Heart left ventricle (tissue), 16 donors: Measurements from ENCODE around the gene UFL1. TPM values are rescaled to one million over a fixed set of nuclear protein-coding genes. Genes with fewer than 3 reads are reported as not detected.

Experiments
- ATAC-seq, 4 donors: fragments of 200-7000 bp; cut with Tn5 transposase; one replicate each; pipeline ENCODE4 v1.9.1; 2020 to 2022; ENCODE audit warnings: moderate library complexity in 4 of 4, mild to moderate bottlenecking in 3 of 4, moderate number of reproducible peaks in 1 of 4
- DNase-seq, 5 donors: peaks; one replicate each; pipeline ENCODE4 v3.0.0-alpha.2; 2020
- H3K27ac ChIP-seq, 12 donors: fragments of 200-600 bp; sonication (generic) in 4 of 12; one replicate each; pipeline versions ENCODE4 v1.5.0 to v1.8.0; 2016 to 2022; ENCODE audit warnings: mild to moderate bottlenecking in 2 of 12
- H3K27me3 ChIP-seq, 9 donors: fragments of 200-600 bp; sonication (generic) in 2 of 9; one replicate each; pipeline versions ENCODE4 v1.5.1 to v1.8.0; 2016 to 2022; ENCODE audit warnings: mild to moderate bottlenecking in 3 of 9
- H3K36me3 ChIP-seq, 9 donors: fragments of 200-600 bp; sonication (generic) in 2 of 9; one replicate each; pipeline versions ENCODE4 v1.5.0 to v1.8.0; 2018 to 2022; ENCODE audit warnings: mild to moderate bottlenecking in 2 of 9
- H3K4me1 ChIP-seq, 12 donors: fragments of 200-600 bp; sonication (generic) in 4 of 12; one replicate each; pipeline versions ENCODE4 v1.5.0 to v1.8.0; 2016 to 2022; ENCODE audit warnings: mild to moderate bottlenecking in 3 of 12
- H3K4me3 ChIP-seq, 12 donors: fragments of 200-600 bp; sonication (generic) in 4 of 12; one replicate each; pipeline versions ENCODE4 v1.5.0 to v1.8.0; 2017 to 2022; ENCODE audit warnings: mild to moderate bottlenecking in 9 of 12, moderate library complexity in 4 of 12
- H3K9me3 ChIP-seq, 12 donors: fragments of 200-600 bp; sonication (generic) in 4 of 12; one replicate each; pipeline versions ENCODE4 v1.5.0 to v1.8.0; 2016 to 2022; ENCODE audit warnings: mild to moderate bottlenecking in 1 of 12
- POLR2A ChIP-seq, 2 donors: fragments of 450-650 bp; IDR thresholded peaks; one replicate each; pipeline ENCODE4 v1.6.1; 2017; ENCODE audit warnings: antibody characterized with exemption in 2 of 2, mild to moderate bottlenecking in 2 of 2, moderate library complexity in 2 of 2
- WGBS, 4 donors: extraction: QIAGEN DNeasy Blood & Tissue Kit in 2 of 4; methylation state at CpG; one replicate each; pipeline versions ENCODE4 v1.1.5 to v1.1.7; 2013 to 2018; 5-methylcytosine and 5-hydroxymethylcytosine counted together
- intact Hi-C, 10 donors: fragments of 100-400 bp; cut with DNase I; formaldehyde crosslinking; loops; one replicate each; pipeline versions ENCODE4 v1.11.1 to v1.14.2; 2022
- polyA plus RNA-seq, 2 donors: library from polyadenylated mRNA; stranded (reverse); fragments of 200-250 nt; gene quantifications; one replicate each; pipeline ENCODE4 v1.2.3, GENCODE V29; 2013
- total RNA-seq, 9 donors: library from RNA; depleted of rRNA in 2 of 9; stranded (reverse); fragments of >200 nt in 2 of 9; fragmentation: NEBNext Ultra II Directional in 3 of 9; extraction: Animal tissue kit (Norgen Biotek cat#: 25700) in 3 of 9; gene quantifications; one replicate each; pipeline versions ENCODE4 v1.1.0 to v1.2.4, GENCODE V29; 2016 to 2023
- TF ChIP-seq, protein P1 (sequence below), 12 donors: fragments of 200-600 bp; sonication (generic) in 4 of 12; IDR thresholded peaks; one replicate each; pipeline versions ENCODE4 v1.5.0 to v1.8.0; 2018 to 2022; ENCODE audit warnings: antibody characterized with exemption in 12 of 12, mild to moderate bottlenecking in 5 of 12
- donor health status: ischemic (EF 13 %, LVEDD 7.1; RV severe dilation, severe dysfunction).
- donor health status: healthy with polysubstance abuse.
- donor health status: DM: no; HTN: yes; CAD: no.
- donor health status: DM: no; HTN: no; CAD: no.
- donor health status: ischemic (EF 25% LVEDD 6.9; RV normal size, moderate dysfunction).
- donor health status: ischemic (EF 25% LVEDD 5.7; RV mildly dilated, moderate dysfunction).
- donor health status: healthy.
- donor health status: DM: yes; HTN: yes; CAD: no.
- donor health status: ischemic (EF 35%, LVEDD 5.7; RV mildly dilated, moderate dysfunction).
- donor health status: nonischemic (EF 11% LVEDD 7.7; RV severe dilation, severe dysfunction).
- donor health status: DM: yes; HTN: yes; CAD: no.
- donor health status: PGD.
- donor health status: ischemic (EF 29% LVEDD 5.4; RV normal size, mild dysfunction).
- donor health status: nonischemic (EF 23%, LVEDD 6.1; RV moderate dilation, normal function).

The UFL1 gene
- total and polyA plus RNA-seq, 11 donors: 10.3 to 30.3 (median 22.3) TPM

GRCh38 chr6:96520171-96521115, 1.2 kb upstream of the UFL1 start:
- Histone ChIP-seq H3K4me1 (peaks cover 0 to 31% (median 24%) of the 10 kb centered on the region in 12 donors), H3K36me3 (peaks cover 0 to 21% (median 16%) of the 10 kb centered on the region in 9 donors), H3K27me3 (no peaks in the 10 kb centered on the region), H3K27ac (peak overlapping the region in 6 of 12 donors; percentile 90 to 98 (median 96)), H3K9me3 (no peaks in the 10 kb centered on the region), H3K4me3 (peak overlapping the region; percentile 70 to 93 (median 84))
- ATAC-seq (no peak), DNase-seq (no peak)
- TF ChIP-seq, protein P1, sequence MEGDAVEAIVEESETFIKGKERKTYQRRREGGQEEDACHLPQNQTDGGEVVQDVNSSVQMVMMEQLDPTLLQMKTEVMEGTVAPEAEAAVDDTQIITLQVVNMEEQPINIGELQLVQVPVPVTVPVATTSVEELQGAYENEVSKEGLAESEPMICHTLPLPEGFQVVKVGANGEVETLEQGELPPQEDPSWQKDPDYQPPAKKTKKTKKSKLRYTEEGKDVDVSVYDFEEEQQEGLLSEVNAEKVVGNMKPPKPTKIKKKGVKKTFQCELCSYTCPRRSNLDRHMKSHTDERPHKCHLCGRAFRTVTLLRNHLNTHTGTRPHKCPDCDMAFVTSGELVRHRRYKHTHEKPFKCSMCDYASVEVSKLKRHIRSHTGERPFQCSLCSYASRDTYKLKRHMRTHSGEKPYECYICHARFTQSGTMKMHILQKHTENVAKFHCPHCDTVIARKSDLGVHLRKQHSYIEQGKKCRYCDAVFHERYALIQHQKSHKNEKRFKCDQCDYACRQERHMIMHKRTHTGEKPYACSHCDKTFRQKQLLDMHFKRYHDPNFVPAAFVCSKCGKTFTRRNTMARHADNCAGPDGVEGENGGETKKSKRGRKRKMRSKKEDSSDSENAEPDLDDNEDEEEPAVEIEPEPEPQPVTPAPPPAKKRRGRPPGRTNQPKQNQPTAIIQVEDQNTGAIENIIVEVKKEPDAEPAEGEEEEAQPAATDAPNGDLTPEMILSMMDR (IDR thresholded peaks at IDR 0.05): no peak
- TF ChIP-seq POLR2A (IDR thresholded peaks at IDR 0.05): no peak
- 52 to 62% (median 54%) methylated on average over 6 of the region's 6 CpGs for WGBS, 4 donors
- intact Hi-C loops: loop anchor here in 2 of 10 donors (10.0 kb wide), 2 partner anchors 374 to 946 kb away; partner anchors contain the start of genes NDUFAF4 (in 2 of the 2) and MANEA (in 1 of the 2)

- 0 to 1% (median 0%) methylated on average over 8 of the region's 8 CpGs for WGBS, 4 donors
- ATAC-seq (peak in 3 of 4 donors; percentile 7 to 46 (median 38)), DNase-seq (no peak)
- TF ChIP-seq POLR2A (IDR thresholded peaks at IDR 0.05): no peak
- TF ChIP-seq, protein P1 (IDR thresholded peaks at IDR 0.05): no peak
- Histone ChIP-seq H3K27ac (peak overlapping the region; percentile 83 to 98 (median 96)), H3K9me3 (no peaks in the 10 kb centered on the region), H3K36me3 (peaks cover 0 to 29% (median 24%) of the 10 kb centered on the region in 9 donors), H3K4me1 (peaks cover 0 to 31% (median 24%) of the 10 kb centered on the region in 12 donors), H3K4me3 (peak overlapping the region; percentile 70 to 93 (median 84)), H3K27me3 (no peaks in the 10 kb centered on the region)
- intact Hi-C loops: loop anchor here in 2 of 10 donors (10.0 kb wide), 2 partner anchors 374 to 946 kb away; partner anchors contain the start of genes NDUFAF4 (in 2 of the 2) and MANEA (in 1 of the 2)
These were observed 331 bp upstream of the UFL1 start for GRCh38 chr6:96521306-96521643.

GRCh38 chr6:96522465-96523009, 931 bp downstream of the UFL1 start:
- Histone ChIP-seq H3K27me3 (no peaks in the 10 kb centered on the region), H3K9me3 (no peaks in the 10 kb centered on the region), H3K27ac (peak overlapping the region in 11 of 12 donors; percentile 90 to 98 (median 96)), H3K4me3 (peak overlapping the region; percentile 70 to 93 (median 84)), H3K36me3 (peaks cover 0 to 42% (median 36%) of the 10 kb centered on the region in 9 donors), H3K4me1 (peaks cover 0 to 31% (median 24%) of the 10 kb centered on the region in 12 donors)
- ATAC-seq: no peak
- WGBS, 4 donors: 1 to 3% (median 2%) methylated on average over 5 of the region's 5 CpGs
- no peak for TF ChIP-seq POLR2A (IDR thresholded peaks at IDR 0.05)
- TF ChIP-seq, protein P1 (IDR thresholded peaks at IDR 0.05): no peak
- no peak for DNase-seq
- intact Hi-C loops: loop anchor here in 2 of 10 donors (10.0 kb wide), 2 partner anchors 372 to 948 kb away; partner anchors contain the start of genes NDUFAF4 (in 2 of the 2) and MANEA (in 1 of the 2)
